Effector memory CD4-positive, alpha-beta T cell (primary cell): Measurements from ENCODE around the gene CDKN2D.

ENCODE experiments used
- DNase-seq, 3 donors: peaks; one replicate each; pipeline ENCODE4 v3.0.0-alpha.2; 2020
- H3K27ac ChIP-seq: 2 replicates; pipeline ENCODE4 v1.7.0; 2013; ENCODE audit warnings: mild to moderate bottlenecking, low read length, moderate library complexity; ENCODE audit not compliant: insufficient read depth, poor library complexity, severe bottlenecking
- H3K27me3 ChIP-seq: replicated peaks from 2 replicates; pipeline ENCODE4 v1.7.0; 2013; ENCODE audit warnings: mild to moderate bottlenecking, low read length; ENCODE audit not compliant: insufficient read depth, control insufficient read depth, poor library complexity, severe bottlenecking
- H3K36me3 ChIP-seq: 2 replicates; pipeline ENCODE4 v1.7.0; 2013; ENCODE audit warnings: mild to moderate bottlenecking, low read length, moderate library complexity; ENCODE audit not compliant: control insufficient read depth, insufficient read depth
- H3K4me1 ChIP-seq: 2 replicates; pipeline ENCODE4 v1.7.0; 2013; ENCODE audit warnings: low read length, mild to moderate bottlenecking; ENCODE audit not compliant: control insufficient read depth, insufficient read depth, poor library complexity, severe bottlenecking
- H3K4me3 ChIP-seq: 2 replicates; pipeline ENCODE4 v1.7.0; 2013; ENCODE audit warnings: low read length, low read depth, mild to moderate bottlenecking; ENCODE audit not compliant: insufficient read depth, poor library complexity, severe bottlenecking
- H3K9me3 ChIP-seq: 2 replicates; pipeline ENCODE4 v1.7.0; 2013; ENCODE audit warnings: mild to moderate bottlenecking, low read length, moderate library complexity; ENCODE audit not compliant: control insufficient read depth

CDKN2D gene

DNA sequence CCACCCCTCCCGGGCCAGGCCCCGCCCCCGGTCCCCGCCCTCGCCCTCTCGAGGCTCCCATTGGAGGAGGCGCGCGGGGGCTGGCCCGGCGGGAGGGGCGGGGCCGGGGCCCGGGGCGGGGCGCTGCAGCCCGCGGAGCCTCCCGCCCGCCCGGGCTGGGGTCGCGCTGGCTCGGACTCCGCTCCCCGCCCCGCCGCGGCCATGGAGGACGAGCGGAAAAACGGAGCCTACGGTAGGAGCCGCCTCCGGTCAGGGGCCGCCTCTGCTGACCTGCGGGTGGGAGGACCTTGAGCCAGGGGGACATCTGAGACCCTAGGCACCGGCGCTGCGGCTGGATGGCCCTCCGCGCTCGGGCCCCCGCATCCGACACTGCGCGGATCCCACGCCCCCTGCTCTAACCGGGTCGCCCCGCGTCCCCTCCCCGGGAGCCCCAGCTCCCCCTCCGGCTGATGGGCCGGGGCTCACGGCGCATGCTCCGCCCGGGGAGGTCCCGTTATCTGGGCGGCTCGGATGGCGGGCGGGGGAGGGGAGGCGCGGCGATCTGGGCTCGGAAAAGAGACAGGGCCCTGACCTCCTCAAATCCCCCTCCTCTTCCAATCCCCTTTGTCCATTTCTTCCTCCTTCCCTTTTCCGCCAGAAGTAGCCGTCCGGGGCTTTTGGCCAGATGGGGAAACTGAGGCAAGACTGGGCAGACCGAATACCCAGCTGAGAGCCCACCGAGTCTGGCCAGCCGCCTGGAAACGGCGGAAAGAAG is 33.7 kb upstream of the CDKN2D start:
- DNase-seq: peak; percentile 75 to 82 (median 81)
- H3K4me1 ChIP-seq: peaks cover 16% of the 10 kb centered on the region
- H3K27me3 ChIP-seq: no peaks in the 10 kb centered on the region
- H3K27ac ChIP-seq: peak overlapping the region; percentile 99
- H3K36me3 ChIP-seq: no peaks in the 10 kb centered on the region
- peak overlapping the region; percentile 82 for H3K4me3 ChIP-seq
- H3K9me3 ChIP-seq: no peaks in the 10 kb centered on the region

DNA sequence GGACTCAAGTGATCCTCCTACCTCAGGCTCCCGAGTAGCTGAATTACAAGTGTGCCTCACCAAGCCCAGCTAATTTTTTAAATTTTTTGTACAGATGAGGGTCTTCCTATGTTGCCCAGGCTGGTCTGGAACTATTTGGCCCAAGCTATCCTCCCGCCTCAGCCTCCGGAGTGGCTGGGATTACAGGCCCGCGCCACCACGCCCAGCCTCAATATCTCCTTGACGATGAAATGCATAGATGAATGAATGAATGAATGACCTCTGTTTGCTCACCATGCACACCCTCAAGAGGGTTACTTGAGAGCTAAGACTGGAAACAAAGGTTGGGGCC is 33.2 kb upstream of the CDKN2D start:
- H3K4me3 ChIP-seq: no peak overlapping the region
- H3K9me3 ChIP-seq: no peaks in the 10 kb centered on the region
- H3K36me3 ChIP-seq: no peaks in the 10 kb centered on the region
- no peaks in the 10 kb centered on the region for H3K27me3 ChIP-seq
- DNase-seq: no peak
- peak overlapping the region; percentile 99 for H3K27ac ChIP-seq
- H3K4me1 ChIP-seq: peaks cover 18% of the 10 kb centered on the region

DNA sequence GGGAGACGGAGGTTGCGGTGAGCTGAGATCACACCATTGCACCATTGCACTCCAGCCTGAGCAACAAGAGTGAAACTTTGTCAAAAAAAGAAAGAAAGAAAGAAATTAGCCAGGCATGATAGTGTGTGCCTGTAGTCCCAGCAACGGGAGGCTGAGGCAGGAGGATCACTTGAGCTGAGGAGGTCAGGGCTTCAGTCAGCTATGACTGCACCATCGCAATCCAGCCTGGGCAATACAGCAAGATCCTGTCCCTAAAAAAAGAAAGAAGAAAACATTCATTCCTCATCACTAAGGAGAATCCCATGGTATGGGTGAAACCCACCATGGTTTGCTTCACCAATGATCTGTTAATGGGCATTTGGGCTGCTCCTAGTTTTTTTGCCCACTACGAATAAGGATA is 31.4 kb upstream of the CDKN2D start:
- peaks cover 28% of the 10 kb centered on the region for H3K4me1 ChIP-seq
- no peak for DNase-seq
- no peaks in the 10 kb centered on the region for H3K27me3 ChIP-seq
- no peaks in the 10 kb centered on the region for H3K9me3 ChIP-seq
- H3K27ac ChIP-seq: no peak overlapping the region
- H3K36me3 ChIP-seq: no peaks in the 10 kb centered on the region
- no peak overlapping the region for H3K4me3 ChIP-seq

DNA sequence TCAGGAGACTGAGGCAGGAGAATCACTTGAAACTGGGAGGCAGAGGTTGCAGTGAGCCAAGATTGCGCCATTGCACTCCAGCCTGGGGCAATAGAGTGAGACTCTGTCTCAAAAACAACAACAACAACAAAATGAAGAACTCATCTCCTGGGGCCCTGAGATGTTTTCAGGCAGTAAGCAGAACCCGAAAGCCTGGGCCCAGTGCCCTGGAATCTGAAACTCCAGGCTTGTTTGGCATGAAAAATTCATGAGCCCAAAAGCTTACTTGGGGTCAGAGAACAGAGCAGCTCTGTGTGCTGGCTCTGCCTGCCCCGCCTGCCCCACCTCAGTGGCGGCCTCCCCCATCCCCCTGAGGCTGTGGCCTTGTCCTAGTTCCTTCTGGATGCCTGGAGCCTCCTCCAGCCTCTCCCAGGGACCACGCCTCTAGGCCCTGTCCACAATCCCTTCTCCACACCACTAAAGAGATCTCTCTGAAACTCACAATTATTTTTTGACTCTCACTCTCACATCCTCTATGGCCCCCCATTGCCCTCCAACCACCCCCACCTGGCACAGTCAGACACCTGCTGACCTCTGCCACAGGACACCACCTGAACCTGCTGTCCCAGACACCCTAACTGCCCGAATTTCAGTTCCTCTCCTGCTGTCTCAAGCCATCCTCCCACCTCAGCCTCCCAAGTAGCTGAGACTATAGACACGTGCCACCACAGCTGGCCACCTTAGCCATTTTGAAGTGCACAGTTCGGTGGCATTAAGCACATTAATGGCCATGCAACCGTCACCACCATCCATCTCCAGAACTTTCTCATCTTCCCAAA is 25.2 kb upstream of the CDKN2D start:
- Histone ChIP-seq H3K4me1 (peaks cover 12% of the 10 kb centered on the region), H3K4me3 (no peak overlapping the region), H3K27me3 (no peaks in the 10 kb centered on the region), H3K36me3 (no peaks in the 10 kb centered on the region), H3K9me3 (no peaks in the 10 kb centered on the region), H3K27ac (no peak overlapping the region)
- no peak for DNase-seq

DNA sequence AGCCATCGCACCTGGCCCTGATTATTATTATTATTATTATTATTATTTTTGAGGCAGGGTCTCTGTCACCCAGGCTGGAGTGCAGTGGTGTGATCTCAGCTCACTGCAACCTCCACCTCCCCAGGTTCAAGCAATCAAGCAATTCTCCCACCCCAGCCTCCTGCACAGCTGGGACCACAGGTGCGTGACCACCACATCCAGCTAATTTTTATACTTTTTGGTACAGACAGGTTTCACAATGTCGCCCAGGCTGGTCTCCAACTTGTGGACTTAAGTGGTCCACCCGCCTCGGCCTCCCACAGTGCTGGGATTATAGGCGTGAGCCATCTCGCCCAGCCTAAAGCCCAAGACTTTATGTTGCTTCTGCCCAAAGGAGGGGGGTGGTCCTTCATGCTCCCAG is 24.4 kb upstream of the CDKN2D start:
- no peaks in the 10 kb centered on the region for H3K9me3 ChIP-seq
- H3K4me3 ChIP-seq: no peak overlapping the region
- no peak overlapping the region for H3K27ac ChIP-seq
- no peak for DNase-seq
- H3K36me3 ChIP-seq: no peaks in the 10 kb centered on the region
- H3K27me3 ChIP-seq: no peaks in the 10 kb centered on the region
- peaks cover 12% of the 10 kb centered on the region for H3K4me1 ChIP-seq

DNA sequence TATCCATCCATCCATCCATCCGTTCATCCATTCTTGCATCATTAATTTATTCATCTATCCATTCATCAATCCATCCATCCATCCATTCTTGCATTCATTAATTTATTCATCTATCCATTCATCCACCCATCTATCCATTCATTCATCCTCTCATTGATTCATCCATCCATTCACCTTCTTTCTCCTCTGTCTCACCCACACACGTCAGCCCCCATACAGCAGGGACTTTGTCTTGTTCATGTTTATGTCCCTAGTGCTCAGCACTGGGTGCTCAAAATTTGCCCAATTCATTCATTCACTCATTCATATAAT is 19.0 kb upstream of the CDKN2D start:
- no peak for DNase-seq
- H3K27me3 ChIP-seq: no peaks in the 10 kb centered on the region
- no peak overlapping the region for H3K27ac ChIP-seq
- no peaks in the 10 kb centered on the region for H3K9me3 ChIP-seq
- H3K4me1 ChIP-seq: no peaks in the 10 kb centered on the region
- H3K36me3 ChIP-seq: no peaks in the 10 kb centered on the region
- H3K4me3 ChIP-seq: no peak overlapping the region

DNA sequence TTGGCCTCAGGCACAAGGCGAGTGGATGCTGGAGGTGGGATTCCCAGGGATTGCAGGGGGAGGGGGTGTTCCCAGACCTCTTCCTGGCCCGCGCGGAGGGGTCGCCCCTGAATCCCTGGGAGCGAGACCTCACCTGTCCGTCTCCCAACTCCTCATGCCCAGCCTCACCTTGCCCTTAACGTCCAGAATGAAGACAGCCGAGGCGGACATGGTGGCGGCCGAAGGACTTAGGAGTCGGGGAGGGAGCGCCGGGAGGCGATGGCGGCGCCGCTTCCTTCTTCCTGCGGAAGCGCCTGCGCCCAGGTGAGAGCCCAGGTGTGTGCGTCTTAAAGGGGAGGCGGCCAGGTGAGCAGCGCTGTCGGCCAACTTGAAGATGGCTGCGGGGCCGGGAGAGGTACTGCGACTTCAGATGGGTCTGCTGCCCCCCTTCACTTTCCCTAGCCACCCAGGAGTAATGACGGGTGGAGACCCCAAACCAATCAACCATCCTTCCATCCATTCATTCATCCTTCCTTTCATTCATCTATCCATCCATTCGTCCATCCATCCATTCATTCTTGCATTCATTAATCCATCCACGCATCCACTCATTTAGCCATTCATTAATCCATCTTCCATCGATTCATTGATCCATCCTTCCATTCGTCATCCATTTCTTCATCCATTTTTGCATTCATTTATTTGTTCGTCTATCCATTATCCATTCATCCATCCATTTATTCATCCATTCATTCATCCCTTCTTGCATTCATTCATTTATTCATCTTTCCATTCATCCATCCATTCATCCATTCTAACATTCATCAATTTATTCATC is 18.5 kb upstream of the CDKN2D start, which contains the start of gene AP1M2:
Gene AP1M2 (minus strand): TSS at position 291 of the 817 bp plus-strand sequence. CDS start 81 bp downstream, at position 210.
- Histone ChIP-seq H3K36me3 (no peaks in the 10 kb centered on the region), H3K27me3 (no peaks in the 10 kb centered on the region), H3K9me3 (no peaks in the 10 kb centered on the region), H3K27ac (no peak within 1 kb of the TSS), H3K4me1 (no peaks in the 10 kb centered on the region), H3K4me3 (no peak within 1 kb of the TSS)
- DNase-seq: no peak

DNA sequence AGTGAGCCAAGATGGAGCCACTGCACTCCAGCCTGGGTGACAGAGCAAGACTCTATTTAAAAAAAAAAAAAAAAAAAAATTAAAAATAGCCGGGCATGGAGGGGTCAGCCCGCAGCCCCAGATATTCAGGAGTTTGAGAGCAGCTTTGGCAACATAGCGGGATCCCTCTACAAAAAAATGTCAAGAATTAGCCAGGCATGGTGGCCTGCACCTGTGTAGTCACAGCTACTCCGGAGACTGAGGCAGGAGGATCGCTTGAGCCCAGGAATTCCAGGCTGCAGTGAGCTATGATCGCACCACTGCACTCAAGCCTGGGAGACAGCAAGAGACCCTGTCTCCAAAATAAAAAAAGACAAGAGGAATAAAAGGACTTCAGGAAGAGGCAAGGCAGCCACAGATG is 17.6 kb upstream of the CDKN2D start:
- H3K9me3 ChIP-seq: no peaks in the 10 kb centered on the region
- H3K4me1 ChIP-seq: no peaks in the 10 kb centered on the region
- no peak overlapping the region for H3K4me3 ChIP-seq

DNA sequence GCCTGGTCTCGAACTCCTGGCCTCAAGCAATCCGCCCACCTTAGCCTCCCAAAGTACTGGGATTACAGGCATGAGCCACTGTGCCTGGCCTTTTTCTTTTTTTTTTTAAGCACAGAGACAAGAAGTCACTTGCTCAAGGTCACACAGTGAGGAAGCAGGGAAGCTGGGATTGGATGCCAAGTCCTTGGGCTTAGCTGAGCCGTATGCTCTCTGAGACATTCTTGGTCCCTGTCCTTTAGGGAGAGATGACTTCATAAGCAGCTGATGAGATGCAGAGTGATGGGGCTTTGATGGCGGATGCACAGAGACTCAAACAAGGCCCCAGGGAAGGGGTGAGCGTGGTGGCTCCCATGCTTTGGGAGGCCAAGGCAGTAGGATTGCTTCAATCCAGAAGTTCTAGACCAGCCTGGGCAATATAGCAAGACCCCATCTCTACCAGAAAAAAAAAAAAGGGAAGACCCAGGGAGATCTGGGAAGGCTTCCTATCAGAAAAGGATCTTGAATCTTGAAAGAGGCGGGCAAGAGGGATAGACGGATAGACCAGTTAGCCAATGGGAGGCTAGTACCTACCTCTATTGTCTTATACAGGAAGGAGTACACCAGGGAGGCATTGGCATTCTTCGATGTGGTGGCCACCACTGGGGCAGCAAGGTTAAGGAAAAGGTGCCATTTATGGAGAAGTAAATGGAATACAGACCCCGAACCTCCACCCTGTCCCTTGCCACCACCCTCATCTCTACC is 14.4 kb upstream of the CDKN2D start:
- Histone ChIP-seq H3K27ac (no peak overlapping the region), H3K4me3 (no peak overlapping the region), H3K4me1 (no peaks in the 10 kb centered on the region), H3K36me3 (no peaks in the 10 kb centered on the region), H3K27me3 (no peaks in the 10 kb centered on the region), H3K9me3 (no peaks in the 10 kb centered on the region)
- no peak for DNase-seq

More for the DNA sequence above, 17.6 kb upstream of the CDKN2D start:
- Histone ChIP-seq H3K36me3 (no peaks in the 10 kb centered on the region), H3K27ac (no peak overlapping the region), H3K27me3 (no peaks in the 10 kb centered on the region)
- DNase-seq: no peak
